Liver (tissue), 3 donors: ENCODE data around the gene DES.

Experiments
- CTCF ChIP-seq: fragments of 150-350 bp; IDR thresholded peaks from 2 replicates; pipeline ENCODE4 v1.5.1; 2017; ENCODE audit warnings: improper control_type of control experiment, low read depth, low read length; ENCODE audit not compliant: missing input control
- EGR1 ChIP-seq, 2 donors: IDR thresholded peaks; 2 replicates each; pipeline ENCODE4 v1.6.1; 2016 to 2018; ENCODE audit warnings: antibody characterized with exemption in 2 of 2, low read depth in 2 of 2
- GABPA ChIP-seq, 2 donors: IDR thresholded peaks in 1 of 2; conservative IDR thresholded peaks in 1 of 2; 2 replicates each; pipeline ENCODE4 v1.6.1; 2016; ENCODE audit warnings: antibody characterized with exemption in 2 of 2, mild to moderate bottlenecking in 1 of 2, moderate library complexity in 1 of 2
- HNF4G ChIP-seq: IDR thresholded peaks from 2 replicates; pipeline ENCODE4 v1.6.1; 2016; ENCODE audit warnings: antibody characterized with exemption
- JUND ChIP-seq, 2 donors: IDR thresholded peaks; 2 replicates each; pipeline ENCODE4 v1.6.1; 2016; ENCODE audit warnings: antibody characterized with exemption in 2 of 2
- RAD21 ChIP-seq, 2 donors: IDR thresholded peaks; 2 replicates each; pipeline ENCODE4 v1.6.1; 2016; ENCODE audit warnings: antibody characterized with exemption in 2 of 2, mild to moderate bottlenecking in 2 of 2
- TAF1 ChIP-seq: conservative IDR thresholded peaks from 2 replicates; pipeline ENCODE4 v1.6.1; 2016; ENCODE audit warnings: antibody characterized with exemption, mild to moderate bottlenecking
- YY1 ChIP-seq: IDR thresholded peaks from 2 replicates; pipeline ENCODE4 v1.6.1; 2016; ENCODE audit warnings: antibody characterized with exemption, mild to moderate bottlenecking
- TF ChIP-seq, protein P1 (sequence below): IDR thresholded peaks from 2 replicates; pipeline ENCODE4 v1.6.1; 2016; ENCODE audit warnings: antibody characterized with exemption
- TF ChIP-seq, protein P2 (sequence below): IDR thresholded peaks from 2 replicates; pipeline ENCODE4 v1.6.1; 2016; ENCODE audit warnings: antibody characterized with exemption, mild to moderate bottlenecking
- TF ChIP-seq, protein P3 (sequence below): IDR thresholded peaks from 2 replicates; pipeline ENCODE4 v1.6.1; 2016; ENCODE audit warnings: antibody characterized with exemption
- donor health status: healthy.
- donor health status: healthy.

- TF ChIP-seq TAF1: no peak
- no peak for TF ChIP-seq YY1
- TF ChIP-seq CTCF: no peak
- TF ChIP-seq, protein P1, sequence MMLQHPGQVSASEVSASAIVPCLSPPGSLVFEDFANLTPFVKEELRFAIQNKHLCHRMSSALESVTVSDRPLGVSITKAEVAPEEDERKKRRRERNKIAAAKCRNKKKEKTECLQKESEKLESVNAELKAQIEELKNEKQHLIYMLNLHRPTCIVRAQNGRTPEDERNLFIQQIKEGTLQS: no peak
- TF ChIP-seq EGR1 (IDR thresholded peaks at IDR 0.05; ENCODE audit: low read depth in 2 of 2): no peak
- no peak for TF ChIP-seq RAD21 (IDR thresholded peaks at IDR 0.05)
- TF ChIP-seq GABPA (IDR thresholded peaks at IDR 0.05 in 1 of 2, conservative IDR thresholded peaks at IDR 0.05 in 1 of 2): no peak
- no peak for TF ChIP-seq JUND (IDR thresholded peaks at IDR 0.05)
- TF ChIP-seq, protein P2, sequence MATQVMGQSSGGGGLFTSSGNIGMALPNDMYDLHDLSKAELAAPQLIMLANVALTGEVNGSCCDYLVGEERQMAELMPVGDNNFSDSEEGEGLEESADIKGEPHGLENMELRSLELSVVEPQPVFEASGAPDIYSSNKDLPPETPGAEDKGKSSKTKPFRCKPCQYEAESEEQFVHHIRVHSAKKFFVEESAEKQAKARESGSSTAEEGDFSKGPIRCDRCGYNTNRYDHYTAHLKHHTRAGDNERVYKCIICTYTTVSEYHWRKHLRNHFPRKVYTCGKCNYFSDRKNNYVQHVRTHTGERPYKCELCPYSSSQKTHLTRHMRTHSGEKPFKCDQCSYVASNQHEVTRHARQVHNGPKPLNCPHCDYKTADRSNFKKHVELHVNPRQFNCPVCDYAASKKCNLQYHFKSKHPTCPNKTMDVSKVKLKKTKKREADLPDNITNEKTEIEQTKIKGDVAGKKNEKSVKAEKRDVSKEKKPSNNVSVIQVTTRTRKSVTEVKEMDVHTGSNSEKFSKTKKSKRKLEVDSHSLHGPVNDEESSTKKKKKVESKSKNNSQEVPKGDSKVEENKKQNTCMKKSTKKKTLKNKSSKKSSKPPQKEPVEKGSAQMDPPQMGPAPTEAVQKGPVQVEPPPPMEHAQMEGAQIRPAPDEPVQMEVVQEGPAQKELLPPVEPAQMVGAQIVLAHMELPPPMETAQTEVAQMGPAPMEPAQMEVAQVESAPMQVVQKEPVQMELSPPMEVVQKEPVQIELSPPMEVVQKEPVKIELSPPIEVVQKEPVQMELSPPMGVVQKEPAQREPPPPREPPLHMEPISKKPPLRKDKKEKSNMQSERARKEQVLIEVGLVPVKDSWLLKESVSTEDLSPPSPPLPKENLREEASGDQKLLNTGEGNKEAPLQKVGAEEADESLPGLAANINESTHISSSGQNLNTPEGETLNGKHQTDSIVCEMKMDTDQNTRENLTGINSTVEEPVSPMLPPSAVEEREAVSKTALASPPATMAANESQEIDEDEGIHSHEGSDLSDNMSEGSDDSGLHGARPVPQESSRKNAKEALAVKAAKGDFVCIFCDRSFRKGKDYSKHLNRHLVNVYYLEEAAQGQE: no peak
- no peak for TF ChIP-seq HNF4G
- TF ChIP-seq, protein P3, sequence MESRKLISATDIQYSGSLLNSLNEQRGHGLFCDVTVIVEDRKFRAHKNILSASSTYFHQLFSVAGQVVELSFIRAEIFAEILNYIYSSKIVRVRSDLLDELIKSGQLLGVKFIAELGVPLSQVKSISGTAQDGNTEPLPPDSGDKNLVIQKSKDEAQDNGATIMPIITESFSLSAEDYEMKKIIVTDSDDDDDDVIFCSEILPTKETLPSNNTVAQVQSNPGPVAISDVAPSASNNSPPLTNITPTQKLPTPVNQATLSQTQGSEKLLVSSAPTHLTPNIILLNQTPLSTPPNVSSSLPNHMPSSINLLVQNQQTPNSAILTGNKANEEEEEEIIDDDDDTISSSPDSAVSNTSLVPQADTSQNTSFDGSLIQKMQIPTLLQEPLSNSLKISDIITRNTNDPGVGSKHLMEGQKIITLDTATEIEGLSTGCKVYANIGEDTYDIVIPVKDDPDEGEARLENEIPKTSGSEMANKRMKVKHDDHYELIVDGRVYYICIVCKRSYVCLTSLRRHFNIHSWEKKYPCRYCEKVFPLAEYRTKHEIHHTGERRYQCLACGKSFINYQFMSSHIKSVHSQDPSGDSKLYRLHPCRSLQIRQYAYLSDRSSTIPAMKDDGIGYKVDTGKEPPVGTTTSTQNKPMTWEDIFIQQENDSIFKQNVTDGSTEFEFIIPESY: no peak
Measured at GRCh38 chr2:219469186-219469724, 51.1 kb downstream of the DES start.
